Neural progenitor cell (in vitro differentiated cells): ENCODE data around the gene FRRS1L. TPM values are rescaled to one million over a fixed set of nuclear protein-coding genes. Genes with fewer than 3 reads are reported as not detected.
"Not testable (repeated sequence)": the region's sequence is repeated elsewhere in the genome, so short reads cannot be mapped to it uniquely, and the experiment has no call there.

Experiments used
- DNase-seq: peaks from one replicate; pipeline ENCODE4 v3.0.0-alpha.2; 2016; ENCODE audit warnings: low spot score
- H2AFZ ChIP-seq: fragments of 200-600 bp; sonication (generic); replicated peaks from 2 replicates; pipeline ENCODE4 v1.6.1; 2016; ENCODE audit warnings: antibody characterized with exemption
- H3F3A ChIP-seq: fragments of 200-600 bp; sonication (generic); 2 replicates; pipeline ENCODE4 v1.6.1; 2016; ENCODE audit warnings: antibody characterized with exemption, low read depth
- H3K27ac ChIP-seq: fragments of 200-600 bp; sonication (generic); 2 replicates; pipeline ENCODE4 v1.5.1; 2016; ENCODE audit warnings: mild to moderate bottlenecking
- H3K27me3 ChIP-seq: fragments of 200-600 bp; sonication (generic); 2 replicates; pipeline ENCODE4 v1.6.1; 2016; ENCODE audit warnings: mild to moderate bottlenecking, moderate library complexity
- H3K36me3 ChIP-seq: fragments of 200-600 bp; sonication (generic); 2 replicates; pipeline ENCODE4 v1.5.1; 2016
- H3K4me1 ChIP-seq: fragments of 200-600 bp; sonication (generic); 2 replicates; pipeline ENCODE4 v1.6.1; 2016; ENCODE audit warnings: mixed run types
- H3K4me2 ChIP-seq: fragments of 200-600 bp; sonication (generic); 2 replicates; pipeline ENCODE4 v1.6.1; 2016
- H3K4me3 ChIP-seq: fragments of 200-600 bp; sonication (generic); 2 replicates; pipeline ENCODE4 v1.5.1; 2016
- H3K79me2 ChIP-seq: fragments of 200-600 bp; sonication (generic); 2 replicates; pipeline ENCODE4 v1.6.1; 2016; ENCODE audit warnings: low read depth
- H3K9ac ChIP-seq: fragments of 200-600 bp; sonication (generic); 2 replicates; pipeline ENCODE4 v1.6.1; 2016
- H3K9me3 ChIP-seq: fragments of 200-600 bp; sonication (generic); 2 replicates; pipeline ENCODE4 v1.5.1; 2016; ENCODE audit warnings: low read depth
- H4K20me1 ChIP-seq: fragments of 200-600 bp; sonication (generic); 2 replicates; pipeline ENCODE4 v1.6.1; 2016; ENCODE audit warnings: low read depth
- H3K27ac Mint-ChIP-seq: 3 replicates; pipeline ENCODE4 v1.8.0; 2021; ENCODE audit warnings: mixed read lengths
- H3K27me3 Mint-ChIP-seq: 2 replicates; pipeline ENCODE4 v1.8.0; 2022; ENCODE audit warnings: low read depth, mild to moderate bottlenecking, inconsistent platforms, moderate library complexity, mixed read lengths; ENCODE audit not compliant: insufficient read depth
- H3K36me3 Mint-ChIP-seq: 3 replicates; pipeline ENCODE4 v1.8.0; 2021; ENCODE audit warnings: mixed read lengths
- H3K4me1 Mint-ChIP-seq: 3 replicates; pipeline ENCODE4 v1.8.0; 2021; ENCODE audit warnings: mixed read lengths
- H3K4me3 Mint-ChIP-seq: 3 replicates; pipeline ENCODE4 v1.8.0; 2021; ENCODE audit warnings: mild to moderate bottlenecking, moderate library complexity, mixed read lengths
- H3K9me3 Mint-ChIP-seq: 3 replicates; pipeline ENCODE4 v1.8.0; 2020; ENCODE audit warnings: mixed read lengths
- EZH2 ChIP-seq: fragments of 200-600 bp; sonication (generic); IDR thresholded peaks from 2 replicates; pipeline ENCODE4 v1.6.1; 2017; ENCODE audit warnings: antibody characterized with exemption, mild to moderate bottlenecking, moderate library complexity
- EZH2phosphoT487 ChIP-seq: fragments of 200-600 bp; sonication (generic); IDR thresholded peaks from 2 replicates; pipeline ENCODE4 v1.6.1; 2017; ENCODE audit warnings: antibody characterized with exemption
- total RNA-seq: library from RNA; depleted of rRNA; stranded (reverse); fragments of >200 nt; gene quantifications from 2 replicates; pipeline ENCODE4 v1.2.3, GENCODE V29; 2015; ENCODE audit warnings: low replicate concordance
- TF ChIP-seq, protein P1 (sequence below): fragments of 200-600 bp; sonication (generic); IDR thresholded peaks from 2 replicates; pipeline ENCODE4 v1.5.1; 2017; ENCODE audit warnings: antibody characterized with exemption, mild to moderate bottlenecking

Gene FRRS1L
- total RNA-seq, 1 donor from 2014 or later: 13.3 TPM

DNA sequence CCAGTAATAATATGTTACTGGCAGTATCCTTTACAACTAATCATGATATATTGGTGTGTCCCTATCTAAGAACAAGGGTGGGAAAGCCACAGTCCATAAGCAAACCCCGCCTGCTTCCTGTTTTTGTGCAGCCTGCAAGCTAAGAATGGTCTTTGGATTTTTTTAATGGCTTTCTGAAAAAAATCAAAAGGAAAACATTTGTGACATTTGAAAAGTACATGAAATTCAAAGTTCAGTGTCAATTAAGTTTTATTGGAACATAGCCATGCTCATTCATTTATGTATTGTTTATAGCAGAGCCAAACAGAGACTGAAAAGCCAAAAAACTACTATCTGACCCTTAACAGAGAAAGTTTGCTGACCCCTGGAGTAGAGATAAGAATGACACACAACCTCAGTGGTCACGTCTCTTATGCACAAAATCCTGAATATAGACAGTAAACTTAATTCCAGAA lies 34.5 kb downstream of the FRRS1L start:
- no peaks in the 10 kb centered on the region for H3K9me3 Mint-ChIP-seq
- no peaks in the 10 kb centered on the region for H3K36me3 Mint-ChIP-seq
- Histone ChIP-seq H4K20me1 (no peaks in the 10 kb centered on the region), H3K4me3 (no peak overlapping the region), H3K9me3 (no peaks in the 10 kb centered on the region), H3K4me1 (no peaks in the 10 kb centered on the region), H3K4me2 (no peak overlapping the region), H2AFZ (no peak overlapping the region), H3K27me3 (no peaks in the 10 kb centered on the region), H3K9ac (no peak overlapping the region), H3K27ac (no peak overlapping the region), H3F3A (no peaks in the 10 kb centered on the region), H3K36me3 (no peaks in the 10 kb centered on the region), H3K79me2 (no peaks in the 10 kb centered on the region)
- H3K4me3 Mint-ChIP-seq: no peak overlapping the region
- peaks cover 2% of the 10 kb centered on the region for H3K27me3 Mint-ChIP-seq
- no peaks in the 10 kb centered on the region for H3K4me1 Mint-ChIP-seq
- H3K27ac Mint-ChIP-seq: no peak overlapping the region
- TF ChIP-seq EZH2phosphoT487: no peak
- TF ChIP-seq, protein P1, sequence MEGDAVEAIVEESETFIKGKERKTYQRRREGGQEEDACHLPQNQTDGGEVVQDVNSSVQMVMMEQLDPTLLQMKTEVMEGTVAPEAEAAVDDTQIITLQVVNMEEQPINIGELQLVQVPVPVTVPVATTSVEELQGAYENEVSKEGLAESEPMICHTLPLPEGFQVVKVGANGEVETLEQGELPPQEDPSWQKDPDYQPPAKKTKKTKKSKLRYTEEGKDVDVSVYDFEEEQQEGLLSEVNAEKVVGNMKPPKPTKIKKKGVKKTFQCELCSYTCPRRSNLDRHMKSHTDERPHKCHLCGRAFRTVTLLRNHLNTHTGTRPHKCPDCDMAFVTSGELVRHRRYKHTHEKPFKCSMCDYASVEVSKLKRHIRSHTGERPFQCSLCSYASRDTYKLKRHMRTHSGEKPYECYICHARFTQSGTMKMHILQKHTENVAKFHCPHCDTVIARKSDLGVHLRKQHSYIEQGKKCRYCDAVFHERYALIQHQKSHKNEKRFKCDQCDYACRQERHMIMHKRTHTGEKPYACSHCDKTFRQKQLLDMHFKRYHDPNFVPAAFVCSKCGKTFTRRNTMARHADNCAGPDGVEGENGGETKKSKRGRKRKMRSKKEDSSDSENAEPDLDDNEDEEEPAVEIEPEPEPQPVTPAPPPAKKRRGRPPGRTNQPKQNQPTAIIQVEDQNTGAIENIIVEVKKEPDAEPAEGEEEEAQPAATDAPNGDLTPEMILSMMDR: peak; percentile 5
- DNase-seq: no peak

DNA sequence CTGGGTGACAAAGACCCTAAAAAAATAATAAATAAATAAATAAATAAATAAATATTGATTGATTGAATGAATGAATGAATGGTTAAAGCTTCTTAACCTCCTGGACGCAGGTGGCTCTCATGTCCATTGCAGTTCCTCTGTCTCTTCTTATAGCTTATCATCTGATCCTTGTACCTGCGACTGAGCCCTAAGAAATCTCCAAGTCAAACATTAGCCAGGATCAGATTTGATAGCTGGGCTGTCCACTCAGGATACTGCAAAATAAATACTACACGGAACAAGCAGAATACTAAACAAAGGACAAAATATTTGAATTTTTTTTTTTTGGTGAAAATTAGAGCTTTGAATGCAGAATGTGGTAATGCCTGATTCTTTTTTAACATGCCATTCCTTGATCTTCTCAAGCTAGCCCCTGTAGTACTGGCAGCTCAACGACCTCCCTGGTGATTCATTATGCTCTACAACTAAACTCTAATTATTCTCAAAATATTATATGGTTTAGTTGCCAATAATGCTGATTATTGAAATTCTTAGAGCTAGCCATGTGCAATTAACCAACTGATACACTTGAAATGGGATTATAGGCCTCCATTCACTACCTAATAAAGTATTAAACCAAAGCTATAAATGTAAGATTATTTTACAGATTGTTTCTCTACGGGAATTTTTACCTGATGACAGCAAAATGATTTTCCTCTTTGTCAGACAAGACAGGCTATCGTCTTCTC lies 37.4 kb downstream of the FRRS1L start:
- H3K27ac Mint-ChIP-seq: no peak overlapping the region

DNA sequence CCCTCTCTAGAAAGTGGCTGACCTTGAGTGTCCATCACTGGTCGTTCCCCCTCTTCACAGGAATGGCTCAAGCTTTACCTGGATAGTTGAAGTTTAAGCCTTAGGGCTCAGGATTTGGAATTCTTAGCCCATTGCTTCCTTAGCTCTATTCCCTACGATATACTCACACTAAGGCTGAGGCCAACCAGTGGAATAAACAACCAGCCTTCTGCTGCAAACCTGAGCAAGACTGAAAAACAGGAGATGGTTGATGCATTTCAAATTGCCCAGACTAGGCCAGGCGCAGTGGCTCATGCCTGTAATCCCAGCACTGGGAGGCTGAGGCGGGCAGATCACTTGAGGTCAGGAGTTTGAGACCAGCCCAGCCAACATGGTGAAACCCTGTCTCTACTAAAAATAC lies 40.4 kb downstream of the FRRS1L start:
- H3K27me3 ChIP-seq, H3F3A ChIP-seq, H4K20me1 ChIP-seq, H3K27me3 Mint-ChIP-seq, H3K9me3 Mint-ChIP-seq, H3K4me2 ChIP-seq, H3K36me3 Mint-ChIP-seq, H3K27ac Mint-ChIP-seq, DNase-seq, H3K9ac ChIP-seq, H2AFZ ChIP-seq, H3K36me3 ChIP-seq, H3K27ac ChIP-seq, H3K4me1 Mint-ChIP-seq, H3K9me3 ChIP-seq, H3K4me3 ChIP-seq, H3K4me3 Mint-ChIP-seq, H3K4me1 ChIP-seq, H3K79me2 ChIP-seq: not testable (repeated sequence)

More for the DNA sequence above, 37.4 kb downstream of the FRRS1L start:
- H3K79me2 ChIP-seq: no peaks in the 10 kb centered on the region
- no peaks in the 10 kb centered on the region for H3K36me3 ChIP-seq
- no peak overlapping the region for H3K4me3 ChIP-seq
- H3K27ac ChIP-seq: no peak overlapping the region
- H3K9me3 ChIP-seq: no peaks in the 10 kb centered on the region
- DNase-seq: no peak
- H4K20me1 ChIP-seq: no peaks in the 10 kb centered on the region
- no peak overlapping the region for H3K4me3 Mint-ChIP-seq
- H3K27me3 ChIP-seq: no peaks in the 10 kb centered on the region
- TF ChIP-seq EZH2 (no peak), EZH2phosphoT487 (no peak)
- TF ChIP-seq, protein P1: no peak
- H3K9ac ChIP-seq: no peak overlapping the region
- no peaks in the 10 kb centered on the region for H3K4me1 ChIP-seq
- no peaks in the 10 kb centered on the region for H3K9me3 Mint-ChIP-seq
- no peaks in the 10 kb centered on the region for H3K36me3 Mint-ChIP-seq
- no peak overlapping the region for H2AFZ ChIP-seq
- H3K27me3 Mint-ChIP-seq: peaks cover 2% of the 10 kb centered on the region
- H3K4me1 Mint-ChIP-seq: no peaks in the 10 kb centered on the region
- no peak overlapping the region for H3K4me2 ChIP-seq
- no peaks in the 10 kb centered on the region for H3F3A ChIP-seq

DNA sequence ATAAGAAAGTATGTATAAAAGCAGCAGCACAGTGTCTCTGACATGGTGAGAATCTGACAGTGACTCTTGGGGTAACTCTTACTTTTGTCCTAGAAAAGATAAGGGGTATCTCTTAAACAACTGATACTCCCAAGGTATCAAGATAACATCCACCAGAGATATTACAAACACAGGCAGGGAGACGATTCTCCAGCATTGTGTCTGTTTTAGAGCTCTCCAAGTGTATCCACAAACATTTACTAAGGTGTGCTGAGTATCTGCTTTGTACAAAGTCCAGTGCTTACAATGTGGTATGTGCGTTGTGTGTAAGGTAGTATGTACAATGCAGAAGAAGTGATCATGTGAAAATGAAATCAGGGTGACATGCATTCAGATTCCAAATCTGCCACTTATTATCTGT lies 42.9 kb downstream of the FRRS1L start:
- Mint-ChIP-seq H3K27me3 (no peaks in the 10 kb centered on the region), H3K9me3 (no peaks in the 10 kb centered on the region), H3K4me3 (no peak overlapping the region), H3K27ac (no peak overlapping the region), H3K4me1 (peaks cover 14% of the 10 kb centered on the region), H3K36me3 (no peaks in the 10 kb centered on the region)
- TF ChIP-seq, protein P1: no peak
- TF ChIP-seq EZH2phosphoT487 (no peak), EZH2 (no peak)
- H3K36me3 ChIP-seq: no peaks in the 10 kb centered on the region
- H3K27me3 ChIP-seq: no peaks in the 10 kb centered on the region
- no peak overlapping the region for H3K27ac ChIP-seq
- H3K79me2 ChIP-seq: peaks cover 7% of the 10 kb centered on the region
- H3K9ac ChIP-seq: no peak overlapping the region
- no peak overlapping the region for H3K4me3 ChIP-seq
- peaks cover 4% of the 10 kb centered on the region for H3F3A ChIP-seq
- peaks cover 15% of the 10 kb centered on the region for H3K4me1 ChIP-seq
- no peak overlapping the region for H2AFZ ChIP-seq
- DNase-seq: no peak
- H3K4me2 ChIP-seq: no peak overlapping the region
- no peaks in the 10 kb centered on the region for H3K9me3 ChIP-seq
- peaks cover 3% of the 10 kb centered on the region for H4K20me1 ChIP-seq
